ENCODE results near the gene VSTM2L. TPM values are rescaled to one million over a fixed set of nuclear protein-coding genes. Genes with fewer than 3 reads are reported as not detected.

The VSTM2L gene
- total RNA-seq, 2 donors from 2014 or later: 31.3 to 69.5 TPM

DNA sequence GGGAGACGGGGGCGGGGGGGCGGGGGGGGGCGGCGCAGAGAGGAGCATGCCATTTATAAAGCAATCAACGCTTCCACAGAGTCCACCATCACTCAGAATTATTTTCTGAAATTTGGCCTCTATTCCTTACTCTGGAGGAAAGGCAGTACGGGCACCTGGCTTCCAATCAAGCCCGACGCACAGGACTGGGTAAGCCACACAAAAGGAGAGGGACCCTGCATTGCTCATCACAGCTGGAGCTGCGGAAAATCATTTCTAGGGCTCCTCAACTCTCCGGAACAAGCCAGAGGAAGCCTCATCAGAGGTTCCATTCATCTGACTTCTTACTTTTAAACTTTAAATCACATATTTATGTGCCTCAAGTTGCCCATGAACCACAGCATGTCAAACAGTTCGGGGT, 74.4 kb downstream of the VSTM2L start:
- H3K27me3 ChIP-seq (replicated peaks; ENCODE audit: insufficient read depth): no peaks in the 10 kb centered on the region
- H3K4me1 ChIP-seq (replicated peaks): no peaks in the 10 kb centered on the region
- intact Hi-C loops (cut with DNase I): no loop called here
- whole genome bisulfite sequencing: 31% methylated on average over 9 of the region's 12 CpGs
- no peaks in the 10 kb centered on the region for H3K9me3 ChIP-seq
- no peak overlapping the region for H3K4me3 ChIP-seq
- TF ChIP-seq POLR2A (IDR thresholded peaks at IDR 0.05): no peak
- no peak for DNase-seq (ENCODE audit: low spot score)
- H3K36me3 ChIP-seq: no peaks in the 10 kb centered on the region
- no peak overlapping the region for H3K27ac ChIP-seq

DNA sequence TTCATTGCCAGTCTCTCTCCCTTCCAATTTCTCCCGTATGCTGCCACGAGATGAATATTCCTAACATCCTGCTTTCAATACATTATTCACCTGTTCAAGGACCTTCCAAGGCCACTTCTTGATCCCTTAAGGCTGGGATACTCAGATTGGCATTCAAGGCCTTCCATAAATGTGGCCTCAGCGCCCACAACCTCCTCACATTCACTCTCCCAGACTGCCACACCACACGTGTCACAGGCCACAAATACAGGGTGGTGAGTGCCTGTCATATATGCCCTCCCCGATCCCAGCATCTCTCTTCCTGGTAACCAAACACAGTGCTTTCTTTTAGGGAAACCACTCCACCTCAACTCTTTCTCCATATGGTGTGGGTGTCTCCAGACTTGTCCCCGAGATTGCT, 74.9 kb downstream of the VSTM2L start:
- no peak for DNase-seq (ENCODE audit: low spot score)
- TF ChIP-seq POLR2AphosphoS5 (IDR thresholded peaks at IDR 0.05): no peak
- TF ChIP-seq, protein P1, sequence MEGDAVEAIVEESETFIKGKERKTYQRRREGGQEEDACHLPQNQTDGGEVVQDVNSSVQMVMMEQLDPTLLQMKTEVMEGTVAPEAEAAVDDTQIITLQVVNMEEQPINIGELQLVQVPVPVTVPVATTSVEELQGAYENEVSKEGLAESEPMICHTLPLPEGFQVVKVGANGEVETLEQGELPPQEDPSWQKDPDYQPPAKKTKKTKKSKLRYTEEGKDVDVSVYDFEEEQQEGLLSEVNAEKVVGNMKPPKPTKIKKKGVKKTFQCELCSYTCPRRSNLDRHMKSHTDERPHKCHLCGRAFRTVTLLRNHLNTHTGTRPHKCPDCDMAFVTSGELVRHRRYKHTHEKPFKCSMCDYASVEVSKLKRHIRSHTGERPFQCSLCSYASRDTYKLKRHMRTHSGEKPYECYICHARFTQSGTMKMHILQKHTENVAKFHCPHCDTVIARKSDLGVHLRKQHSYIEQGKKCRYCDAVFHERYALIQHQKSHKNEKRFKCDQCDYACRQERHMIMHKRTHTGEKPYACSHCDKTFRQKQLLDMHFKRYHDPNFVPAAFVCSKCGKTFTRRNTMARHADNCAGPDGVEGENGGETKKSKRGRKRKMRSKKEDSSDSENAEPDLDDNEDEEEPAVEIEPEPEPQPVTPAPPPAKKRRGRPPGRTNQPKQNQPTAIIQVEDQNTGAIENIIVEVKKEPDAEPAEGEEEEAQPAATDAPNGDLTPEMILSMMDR (IDR thresholded peaks at IDR 0.05): no peak
- intact Hi-C loops (cut with DNase I): no loop called here

DNA sequence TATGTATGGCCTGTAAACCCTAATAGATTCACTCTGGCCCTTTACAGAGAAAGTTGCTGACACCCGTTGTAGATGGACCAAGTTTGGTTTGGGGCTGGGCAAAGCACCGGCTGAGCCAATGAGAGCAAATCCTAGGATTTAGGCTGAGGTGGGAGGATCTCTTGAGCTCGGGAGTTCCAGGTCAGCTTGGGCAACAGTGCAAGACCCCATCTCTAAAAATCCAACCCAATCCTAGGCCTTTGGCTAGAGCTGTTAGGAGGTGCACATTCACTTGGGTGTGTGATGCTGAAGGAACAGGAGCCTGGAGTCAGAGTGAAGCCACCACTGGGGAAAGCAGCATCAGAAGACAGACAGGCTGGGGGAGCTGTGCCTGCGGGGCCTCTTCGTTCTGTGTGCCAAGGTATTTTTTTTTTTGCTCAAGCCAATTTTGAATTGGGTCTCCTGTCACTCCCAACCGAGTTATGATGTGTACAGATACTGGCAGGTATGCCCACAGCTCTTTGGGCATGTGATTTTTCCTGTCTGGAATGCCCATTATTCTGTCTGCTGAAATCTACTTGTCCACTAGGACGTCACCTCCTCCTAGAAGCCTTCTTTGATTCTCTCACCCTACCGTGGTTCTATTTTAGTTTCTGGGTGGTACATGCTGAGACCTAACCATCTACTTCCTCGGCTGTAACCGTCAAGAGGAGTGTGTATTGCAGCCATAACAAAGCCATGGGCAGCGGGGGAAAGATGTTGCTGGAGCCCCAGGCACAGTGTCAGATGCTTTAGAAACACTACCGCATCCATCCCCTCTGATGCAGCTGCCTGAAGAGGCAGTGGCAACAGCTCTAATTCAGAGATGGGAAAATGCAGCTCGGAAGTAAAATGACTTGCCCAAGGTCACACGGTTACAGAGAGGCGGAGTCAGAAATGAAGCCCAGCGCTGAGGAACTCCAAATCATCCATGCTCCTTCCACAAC, 76.4 kb downstream of the VSTM2L start:
- H3K9me3 ChIP-seq: no peaks in the 10 kb centered on the region
- H3K36me3 ChIP-seq: no peaks in the 10 kb centered on the region
- no peak for DNase-seq (ENCODE audit: low spot score)
- no peaks in the 10 kb centered on the region for H3K4me1 ChIP-seq (replicated peaks)
- intact Hi-C loops (cut with DNase I): no loop called here
- no peak overlapping the region for H3K4me3 ChIP-seq
- no peaks in the 10 kb centered on the region for H3K27me3 ChIP-seq (replicated peaks; ENCODE audit: insufficient read depth)
- TF ChIP-seq POLR2A (IDR thresholded peaks at IDR 0.05) (no peak), POLR2AphosphoS5 (IDR thresholded peaks at IDR 0.05) (no peak)
- TF ChIP-seq, protein P1 (IDR thresholded peaks at IDR 0.05): no peak
- H3K27ac ChIP-seq: no peak overlapping the region
- 86% methylated on average over 16 of the region's 16 CpGs for WGBS

More for the DNA sequence above, 74.9 kb downstream of the VSTM2L start:
- Histone ChIP-seq H3K27me3 (replicated peaks; ENCODE audit: insufficient read depth) (no peaks in the 10 kb centered on the region), H3K27ac (no peak overlapping the region), H3K4me3 (no peak overlapping the region), H3K4me1 (replicated peaks) (no peaks in the 10 kb centered on the region), H3K36me3 (no peaks in the 10 kb centered on the region), H3K9me3 (no peaks in the 10 kb centered on the region)
- 84% methylated on average over 6 of the region's 6 CpGs for WGBS

DNA sequence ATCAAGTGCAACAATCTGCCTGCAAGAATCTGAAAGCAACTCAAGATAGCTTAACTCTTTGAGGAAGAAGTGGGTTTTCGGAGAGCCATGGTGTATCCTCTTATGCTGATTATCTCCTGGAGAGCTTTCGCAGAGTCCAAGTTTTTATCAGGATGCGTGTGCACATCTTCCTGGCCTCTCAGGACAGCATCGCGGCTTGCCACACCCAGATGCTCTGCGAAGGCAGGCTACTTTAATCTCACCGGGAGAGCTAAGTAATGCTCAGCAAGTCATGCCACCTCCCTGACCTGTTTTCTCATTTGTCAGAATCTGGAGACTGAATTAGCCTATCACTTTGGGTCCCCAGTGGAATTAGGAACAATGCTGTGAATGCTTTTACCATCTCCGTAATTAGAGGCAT, 77.5 kb downstream of the VSTM2L start:
- no peaks in the 10 kb centered on the region for H3K4me1 ChIP-seq (replicated peaks)
- H3K36me3 ChIP-seq: no peaks in the 10 kb centered on the region
- no peak for DNase-seq (ENCODE audit: low spot score)
- no peak for TF ChIP-seq POLR2A (IDR thresholded peaks at IDR 0.05)
- no peak for TF ChIP-seq POLR2AphosphoS5 (IDR thresholded peaks at IDR 0.05)
- TF ChIP-seq, protein P1 (IDR thresholded peaks at IDR 0.05): no peak
- intact Hi-C loops (cut with DNase I): no loop called here
- H3K4me3 ChIP-seq: no peak overlapping the region
- H3K27ac ChIP-seq: no peak overlapping the region
- 85% methylated on average over 8 of the region's 8 CpGs for WGBS
- H3K27me3 ChIP-seq (replicated peaks; ENCODE audit: insufficient read depth): no peaks in the 10 kb centered on the region
- H3K9me3 ChIP-seq: no peaks in the 10 kb centered on the region

DNA sequence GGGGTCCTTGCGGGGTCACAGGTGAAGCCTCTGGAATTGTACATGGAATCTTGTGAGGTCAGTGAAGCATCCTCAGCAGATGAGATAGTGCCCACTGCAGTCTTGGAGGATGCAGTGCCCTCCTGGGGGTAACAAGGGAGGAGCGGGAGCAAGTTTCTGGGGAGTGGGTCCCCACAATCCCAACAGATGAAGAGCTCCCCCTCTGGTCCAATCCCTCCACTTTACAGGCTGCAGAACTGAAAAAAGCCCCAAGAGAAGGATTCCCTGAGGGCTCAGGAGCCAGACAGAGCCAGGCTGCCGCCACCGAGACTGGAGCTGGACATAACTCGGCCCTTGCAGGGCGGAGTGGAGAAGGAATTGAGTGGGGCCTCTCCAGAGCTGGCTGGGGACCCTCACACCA, 77.9 kb downstream of the VSTM2L start:
- no peaks in the 10 kb centered on the region for H3K36me3 ChIP-seq
- no peak for DNase-seq (ENCODE audit: low spot score)
- intact Hi-C loops (cut with DNase I): no loop called here
- H3K27me3 ChIP-seq (replicated peaks; ENCODE audit: insufficient read depth): no peaks in the 10 kb centered on the region
- no peak overlapping the region for H3K27ac ChIP-seq
- TF ChIP-seq POLR2A (IDR thresholded peaks at IDR 0.05): no peak
- no peak for TF ChIP-seq POLR2AphosphoS5 (IDR thresholded peaks at IDR 0.05)
- TF ChIP-seq, protein P1 (IDR thresholded peaks at IDR 0.05): no peak
- no peak overlapping the region for H3K4me3 ChIP-seq
- WGBS: 88% methylated on average over 6 of the region's 6 CpGs
- H3K9me3 ChIP-seq: no peaks in the 10 kb centered on the region
- H3K4me1 ChIP-seq (replicated peaks): no peaks in the 10 kb centered on the region
